H1 (cell line): ENCODE data around the gene ZNF500.

ENCODE experiments used
- CEBPB ChIP-seq: IDR thresholded peaks from 2 replicates; pipeline ENCODE4 v1.6.1; 2012; ENCODE audit warnings: low read depth, low read length
- CTCF ChIP-seq, 3 experiments: IDR thresholded peaks; 1 replicate in 2 of 3; 2 replicates in 1 of 3; pipeline versions ENCODE4 v1.5.1 to v1.6.1; 2011; ENCODE audit warnings: low read length in 3 of 3, mild to moderate bottlenecking in 3 of 3, inconsistent platforms in 2 of 3, low read depth in 1 of 3, moderate library complexity in 1 of 3; ENCODE audit not compliant: insufficient read depth in 1 of 3; ENCODE audit errors: control extremely low read depth in 1 of 3
- E2F6 ChIP-seq: IDR thresholded peaks from 2 replicates; pipeline ENCODE4 v1.6.1; 2012; ENCODE audit warnings: inconsistent platforms
- EP300 ChIP-seq, 2 experiments: IDR thresholded peaks; 1 replicate in 1 of 2; 2 replicates in 1 of 2; pipeline ENCODE4 v1.6.1; 2011 to 2012; ENCODE audit warnings: low read depth in 2 of 2, low read length in 2 of 2, mild to moderate bottlenecking in 2 of 2, borderline replicate concordance in 1 of 2, inconsistent platforms in 1 of 2, moderate library complexity in 1 of 2
- EZH2 ChIP-seq: fragments of 200-600 bp; sonication (generic); IDR thresholded peaks from 2 replicates; pipeline ENCODE4 v1.7.1; 2012; ENCODE audit warnings: low read depth, mild to moderate bottlenecking, moderate library complexity, low read length, inconsistent platforms; ENCODE audit not compliant: severe bottlenecking
- FOSL1 ChIP-seq: IDR thresholded peaks from 2 replicates; pipeline ENCODE4 v1.6.1; 2011; ENCODE audit warnings: mild to moderate bottlenecking, low read depth, low read length, moderate library complexity; ENCODE audit not compliant: insufficient read depth
- GTF2F1 ChIP-seq: IDR thresholded peaks from 2 replicates; pipeline ENCODE4 v1.6.1; 2012; ENCODE audit warnings: low read depth, low read length, improper control_type of control experiment, borderline replicate concordance
- MAX ChIP-seq: IDR thresholded peaks from 2 replicates; pipeline ENCODE4 v1.6.1; 2012; ENCODE audit warnings: inconsistent platforms
- PHF8 ChIP-seq: fragments of 200-600 bp; sonication (generic); conservative IDR thresholded peaks from 2 replicates; pipeline ENCODE4 v1.7.1; 2012; ENCODE audit warnings: low read depth, mild to moderate bottlenecking, inconsistent platforms, low read length, moderate library complexity
- RAD21 ChIP-seq, 2 experiments: IDR thresholded peaks in 1 of 2; conservative IDR thresholded peaks in 1 of 2; 2 replicates each; pipeline ENCODE4 v1.6.1; 2011; ENCODE audit warnings: low read depth in 2 of 2, low read length in 2 of 2, improper control_type of control experiment in 1 of 2, inconsistent platforms in 1 of 2, mild to moderate bottlenecking in 1 of 2, moderate library complexity in 1 of 2
- SP2 ChIP-seq: IDR thresholded peaks from 2 replicates; pipeline ENCODE4 v1.6.1; 2012; ENCODE audit warnings: mild to moderate bottlenecking, low read length, inconsistent platforms
- TAF1 ChIP-seq: IDR thresholded peaks from 2 replicates; pipeline ENCODE4 v1.6.1; 2011; ENCODE audit warnings: mild to moderate bottlenecking, low read depth, low read length
- TAF7 ChIP-seq: optimal IDR thresholded peaks from 2 replicates; pipeline ENCODE3; 2011; ENCODE audit warnings: low read depth, mild to moderate bottlenecking, inconsistent platforms, low read length, moderate library complexity, borderline replicate concordance

- no peak for TF ChIP-seq EP300 (IDR thresholded peaks at IDR 0.05; ENCODE audit: borderline replicate concordance in 1 of 2, low read depth in 2 of 2, low read length in 2 of 2)
- no peak for TF ChIP-seq RAD21 (IDR thresholded peaks at IDR 0.05 in 1 of 2, conservative IDR thresholded peaks at IDR 0.05 in 1 of 2; ENCODE audit: low read depth in 2 of 2, low read length in 2 of 2)
- no peak for TF ChIP-seq TAF7
- no peak for TF ChIP-seq CEBPB
- no peak for TF ChIP-seq TAF1
- no peak for TF ChIP-seq CTCF (IDR thresholded peaks at IDR 0.05; ENCODE audit: control extremely low read depth in 1 of 3, insufficient read depth in 1 of 3, low read depth in 1 of 3, low read length in 3 of 3)
- TF ChIP-seq PHF8, result no peak
- TF ChIP-seq GTF2F1, result no peak
- TF ChIP-seq E2F6, result no peak
- no peak for TF ChIP-seq FOSL1
- no peak for TF ChIP-seq EZH2
- no peak for TF ChIP-seq MAX
- TF ChIP-seq SP2, result no peak
These were observed 26.1 kb upstream of the ZNF500 start for GRCh38 chr16:4792951-4793513.
